ENCODE data around the gene GPC4.

- TF ChIP-seq CTCF (IDR thresholded peaks at IDR 0.05; ENCODE audit: insufficient read depth, low read length, poor library complexity, severe bottlenecking) (no peak), EZH2phosphoT487 (conservative IDR thresholded peaks at IDR 0.05; ENCODE audit: low read length) (no peak)
Measured at GRCh38 chrX:133413218-133413925, 1.9 kb downstream of the GPC4 start.

All from SU-DHL-6 (cell line).